HG02943 (cell line): ENCODE measurements around the gene ASIC4.

Source experiments
- ATAC-seq: cut with Tn5 transposase; IDR thresholded peaks from one replicate; pipeline ENCODE4 v1.9.1; 2021; ENCODE audit warnings: mild to moderate bottlenecking, low read depth, moderate library complexity; ENCODE audit not compliant: unreplicated experiment

The ASIC4 gene

DNA sequence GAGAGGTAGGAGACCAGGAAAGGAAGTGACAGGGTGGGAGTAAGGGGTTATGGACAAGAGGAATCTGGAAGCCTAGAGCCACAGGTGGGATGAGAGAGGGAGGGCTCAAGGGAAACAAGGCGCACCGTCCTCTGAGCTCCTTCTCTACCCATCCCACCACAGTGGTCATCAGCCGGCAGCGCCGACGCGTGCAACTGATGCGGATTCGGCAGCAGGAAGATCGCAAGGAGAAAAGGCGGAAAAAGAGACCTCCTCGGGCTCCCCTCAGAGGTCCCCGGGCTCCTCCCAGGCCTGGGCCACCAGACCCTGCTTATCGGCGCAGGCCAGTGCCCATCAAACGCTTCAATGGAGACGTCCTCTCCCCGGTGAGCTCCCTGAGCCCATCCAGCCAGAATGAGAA, 34.7 kb downstream of the ASIC4 start:
- no peak for ATAC-seq

- ATAC-seq, result no peak
These were observed 35.3 kb downstream of the ASIC4 start for GRCh38 chr2:219549619-219550018.

DNA sequence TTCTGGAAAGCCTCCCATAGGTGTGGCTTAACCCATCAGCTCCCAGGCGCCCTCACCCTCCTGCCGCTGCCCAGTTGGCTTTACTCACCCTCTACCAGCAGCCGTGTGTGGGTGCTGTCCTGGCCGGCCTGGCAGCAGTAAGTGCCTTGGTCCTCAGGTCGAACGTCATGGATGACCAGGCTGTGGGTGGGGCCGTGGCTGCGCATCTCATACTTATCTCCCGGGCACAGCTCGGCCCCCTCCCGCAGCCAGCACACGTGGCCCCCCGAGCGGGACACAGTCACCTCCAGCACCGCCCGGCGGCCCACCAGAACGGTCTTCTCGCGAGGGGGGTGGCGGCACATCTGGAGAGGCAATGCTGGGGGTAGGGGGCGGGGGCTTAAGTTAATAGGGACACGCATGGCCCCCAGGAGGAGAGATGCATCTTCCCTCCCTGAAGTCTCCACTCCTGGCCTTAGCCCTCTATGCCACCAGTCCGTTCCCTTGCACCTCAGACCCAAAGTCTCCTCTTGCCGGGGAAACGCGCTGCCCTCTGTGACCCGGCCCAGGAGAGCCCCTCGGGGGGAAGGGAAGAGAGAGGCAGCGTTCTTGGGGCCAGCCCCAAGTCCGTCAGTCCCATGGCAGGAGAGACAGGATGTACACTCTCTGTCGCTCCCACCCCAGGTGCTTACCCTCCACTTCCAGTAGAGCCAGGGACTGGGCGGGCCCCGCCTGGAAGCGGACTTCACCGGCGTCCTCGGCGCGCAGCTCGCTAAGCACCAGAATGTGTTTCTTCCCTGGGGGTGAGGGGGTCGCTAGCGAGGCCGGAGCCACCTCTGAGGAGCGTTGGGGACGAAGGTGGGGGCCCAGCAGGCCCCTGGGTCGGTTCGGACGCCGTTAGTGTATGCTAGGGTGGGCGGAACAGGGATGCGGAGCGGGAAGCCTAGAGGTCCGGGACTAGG, 37.4 kb downstream of the ASIC4 start:
- peak; percentile 16 for ATAC-seq

DNA sequence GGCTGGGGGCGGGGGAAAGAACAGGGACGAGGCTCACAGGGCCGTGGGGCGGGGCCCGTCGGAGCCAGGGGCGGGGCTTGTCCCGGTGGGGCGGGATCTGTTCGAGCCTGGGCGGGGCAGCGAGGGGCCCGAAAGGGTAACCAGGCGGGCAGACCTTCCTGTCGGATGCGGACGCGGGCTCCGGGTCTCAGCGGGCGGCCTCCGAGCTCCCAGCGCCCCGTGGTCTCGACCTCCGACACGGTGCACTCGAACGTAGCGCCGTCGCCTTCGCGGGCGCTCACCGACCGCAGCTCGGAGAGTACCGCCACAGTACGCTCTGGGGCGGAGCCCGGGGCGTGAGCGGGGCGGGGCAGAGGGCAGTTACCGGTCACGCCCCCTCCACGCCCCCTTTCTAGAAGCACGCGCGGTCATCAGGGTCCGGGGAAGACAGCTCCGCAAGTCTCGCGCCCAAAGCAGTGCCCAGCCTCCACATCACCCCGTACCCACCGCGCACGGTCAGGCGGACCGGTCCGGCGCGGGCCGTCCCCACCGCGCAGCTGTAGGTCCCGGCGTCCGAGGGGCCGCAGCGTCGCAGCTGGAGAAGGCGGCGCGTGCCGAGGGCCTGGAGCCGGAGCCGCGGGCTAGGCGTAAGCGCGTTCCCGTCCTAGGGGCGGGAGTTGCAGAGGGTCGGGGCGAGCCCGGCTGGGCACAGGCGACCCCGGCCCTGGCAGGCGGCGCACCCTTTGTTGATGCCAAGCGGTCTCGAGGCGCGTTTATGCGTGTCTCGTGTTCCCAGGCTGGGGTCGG, 38.3 kb downstream of the ASIC4 start:
- ATAC-seq, result peak; percentile 91

- ATAC-seq, result no peak
These were observed 38.8 kb downstream of the ASIC4 start for GRCh38 chr2:219553168-219553417.

DNA sequence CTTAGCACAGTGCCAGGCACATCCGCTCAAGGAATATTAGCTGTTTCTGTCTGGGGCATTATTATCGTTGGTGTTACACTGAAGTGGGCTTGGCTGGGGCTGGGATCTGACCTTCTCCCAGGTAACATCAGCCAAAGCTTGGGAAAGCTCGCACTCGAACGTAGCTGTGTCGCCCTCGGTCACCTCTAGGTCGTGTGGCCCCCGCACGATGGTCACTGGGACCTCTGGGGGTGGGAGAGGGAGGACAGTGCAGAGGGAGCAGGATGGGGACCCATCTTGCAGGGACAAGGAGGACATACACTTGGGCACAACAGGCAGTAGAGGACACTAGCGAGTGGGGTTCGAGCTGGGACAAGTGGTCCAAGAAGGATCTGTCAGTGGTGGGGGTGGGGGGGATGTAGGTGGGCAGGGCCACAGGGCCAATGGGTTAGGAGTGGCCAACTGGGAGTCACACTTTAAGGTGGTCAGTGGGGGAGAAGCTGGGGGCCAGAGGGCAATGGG, 39.2 kb downstream of the ASIC4 start:
- ATAC-seq, result no peak

DNA sequence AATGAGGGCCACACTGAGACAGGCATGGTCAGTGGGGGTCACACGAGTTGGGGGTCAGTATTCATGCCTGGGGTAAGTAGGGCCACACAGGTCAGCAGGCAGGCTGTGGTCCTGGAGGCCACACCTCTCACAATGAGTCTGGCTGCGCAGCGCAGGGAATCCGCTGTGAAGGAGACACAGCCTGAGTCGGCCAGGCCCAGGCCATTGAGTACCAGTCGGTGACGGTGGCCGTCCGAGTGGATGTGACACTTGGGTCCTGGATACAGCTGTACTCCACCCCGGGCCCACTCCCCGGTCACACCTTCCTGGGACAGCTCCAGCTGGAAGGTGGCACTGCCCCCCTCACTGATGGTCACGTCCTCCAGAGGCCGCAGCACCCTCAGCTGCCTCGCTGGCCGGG, 40.1 kb downstream of the ASIC4 start:
- ATAC-seq, result no peak

DNA sequence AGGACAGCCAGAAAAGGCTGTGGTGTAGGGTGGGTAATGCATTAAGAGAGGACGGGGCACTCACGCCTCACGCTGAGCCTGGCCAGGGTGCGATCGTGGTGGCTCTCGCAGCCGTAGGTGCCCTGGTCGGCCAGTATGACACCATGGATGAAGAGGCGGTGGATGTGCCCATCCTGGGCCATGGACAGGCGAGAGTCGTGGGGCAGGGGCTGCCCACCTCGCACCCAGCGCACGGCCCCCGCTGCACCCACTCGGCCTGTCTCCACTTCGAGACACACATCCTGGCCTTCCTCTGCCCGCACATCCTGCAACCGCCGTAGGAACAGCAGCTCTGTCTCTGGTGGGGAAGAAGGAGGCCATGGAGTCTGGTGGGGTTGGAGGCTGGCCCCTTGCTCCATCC, 41.7 kb downstream of the ASIC4 start:
- ATAC-seq, result no peak

DNA sequence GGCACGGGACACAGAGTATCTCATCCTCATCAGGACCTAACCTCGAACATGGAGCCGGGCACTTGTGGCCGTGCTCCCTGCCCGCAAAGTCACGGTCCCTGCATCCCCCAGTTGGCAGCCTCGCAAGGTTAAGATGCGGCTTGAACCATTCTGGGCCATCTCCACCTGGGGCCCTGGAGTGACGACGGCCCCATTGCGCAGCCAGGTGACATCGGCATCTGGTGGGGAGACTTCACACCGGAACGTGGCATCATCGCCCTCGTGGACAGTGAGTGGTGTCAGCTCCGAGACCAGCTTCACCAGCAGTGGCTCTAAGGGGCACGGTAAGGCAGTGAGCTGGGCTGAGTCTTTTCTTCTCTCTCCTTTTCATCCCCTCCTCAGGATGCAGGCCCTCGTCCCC, 42.1 kb downstream of the ASIC4 start:
- no peak for ATAC-seq

- no peak for ATAC-seq
These were observed 43.0 kb downstream of the ASIC4 start for GRCh38 chr2:219557320-219557719.

GRCh38 chr2:219557791-219558785, 43.8 kb downstream of the ASIC4 start:
- no peak for ATAC-seq

DNA sequence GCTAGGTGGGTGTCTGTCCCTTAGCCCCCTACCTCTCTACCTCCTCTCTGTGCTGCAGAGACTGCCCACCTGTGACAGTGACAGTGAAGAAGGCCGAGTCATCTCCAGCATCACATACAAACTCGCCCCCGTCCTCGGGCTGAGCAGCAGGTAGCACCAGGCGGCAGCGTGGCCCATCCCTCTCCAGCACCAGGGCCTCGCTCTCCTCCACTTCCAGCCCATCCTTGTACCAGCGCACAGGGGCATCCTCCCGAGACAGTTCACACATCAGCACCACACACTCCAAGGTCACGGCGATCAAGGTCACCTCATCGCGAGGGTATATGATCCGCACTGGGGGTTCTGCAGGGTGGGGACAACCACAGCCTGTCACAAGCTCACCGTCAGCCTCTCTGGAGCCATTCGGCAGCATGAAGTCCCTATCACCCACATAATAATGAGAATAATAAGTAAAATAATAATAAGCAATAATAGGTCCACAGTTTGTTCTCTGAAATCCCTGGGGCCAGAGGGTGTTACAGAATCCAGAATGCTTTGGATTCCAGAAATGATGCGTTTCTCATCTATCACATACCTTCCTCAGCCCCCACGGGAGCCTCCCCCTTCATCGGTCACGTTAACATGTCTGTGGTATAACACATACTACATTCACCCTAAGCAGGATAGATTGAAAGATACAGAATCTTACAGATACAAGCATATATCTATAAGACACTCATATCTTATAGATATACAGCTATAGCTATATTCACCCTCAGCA, 45.1 kb downstream of the ASIC4 start:
- ATAC-seq, result no peak

GRCh38 chr2:219560037-219560892, 46.0 kb downstream of the ASIC4 start:
- ATAC-seq, result no peak

- ATAC-seq, result no peak
These were observed 46.6 kb downstream of the ASIC4 start for GRCh38 chr2:219560893-219561178.

- ATAC-seq, result no peak
These were observed 47.1 kb downstream of the ASIC4 start for GRCh38 chr2:219561179-219562048.

GRCh38 chr2:219562049-219563020, 48.1 kb downstream of the ASIC4 start:
- ATAC-seq, result no peak
